Calu3 (cell line): ENCODE results near the gene FXN. TPM values are rescaled to one million over a fixed set of nuclear protein-coding genes. Genes with fewer than 3 reads are reported as not detected.

ENCODE experiments used
- BruUV-seq: library from RNA; stranded (reverse); fragments of 400-500 nt; replicated peaks from 2 replicates; lab custom pipeline; 2021; lab: Mats Ljungman, UMichigan
- CTCF ChIA-PET: fragments of 300-600 bp; sonication (Branson Sonifier 250); formaldehyde crosslinking; loops from one replicate; lab custom pipeline; 2022; ENCODE audit warnings: antibody characterized with exemption; lab: Charles Lee
- DNase-seq: peaks from one replicate; pipeline ENCODE4 v3.0.0; 2022
- H3K27ac Mint-ChIP-seq: one replicate; pipeline ENCODE4 v1.8.0; 2022; ENCODE audit warnings: mixed read lengths; ENCODE audit not compliant: unreplicated experiment
- H3K27me3 Mint-ChIP-seq: one replicate; pipeline ENCODE4 v1.8.0; 2022; ENCODE audit warnings: mixed read lengths; ENCODE audit not compliant: unreplicated experiment
- H3K36me3 Mint-ChIP-seq: one replicate; pipeline ENCODE4 v1.8.0; 2022; ENCODE audit warnings: mild to moderate bottlenecking, moderate library complexity, mixed read lengths; ENCODE audit not compliant: insufficient read depth, unreplicated experiment
- H3K4me1 Mint-ChIP-seq: one replicate; pipeline ENCODE4 v1.8.0; 2022; ENCODE audit warnings: mild to moderate bottlenecking, low read depth, mixed read lengths; ENCODE audit not compliant: unreplicated experiment
- H3K4me3 Mint-ChIP-seq: one replicate; pipeline ENCODE4 v1.8.0; 2022; ENCODE audit warnings: mild to moderate bottlenecking, low read depth, moderate library complexity, mixed read lengths; ENCODE audit not compliant: unreplicated experiment
- H3K9me3 Mint-ChIP-seq: one replicate; pipeline ENCODE4 v1.8.0; 2022; ENCODE audit warnings: low read depth, mixed read lengths; ENCODE audit not compliant: unreplicated experiment
- CTCF ChIP-seq: fragments of 200-600 bp; IDR thresholded peaks from one replicate; pipeline ENCODE4 v1.8.0; 2022; ENCODE audit warnings: antibody characterized with exemption; ENCODE audit not compliant: unreplicated experiment
- intact Hi-C: fragments of 100-400 bp; cut with micrococcal nuclease; formaldehyde crosslinking; loops from one replicate; pipeline ENCODE4 v1.10.0; 2022; ENCODE audit not compliant: unreplicated experiment
- total RNA-seq: library from RNA; stranded (reverse); gene quantifications from 2 replicates; pipeline ENCODE4 v1.2.3, GENCODE V29; 2022

Gene FXN
- total RNA-seq, 1 experiment from 2014 or later = 12.9 TPM

- no peak for DNase-seq
- TF ChIP-seq CTCF = no peak
- CTCF ChIA-PET = no interaction called here
- Mint-ChIP-seq H3K4me1 (no peaks in the 10 kb centered on the region), H3K27ac (no peak overlapping the region), H3K36me3 (no peaks in the 10 kb centered on the region), H3K4me3 (no peak overlapping the region), H3K9me3 (no peaks in the 10 kb centered on the region), H3K27me3 (no peaks in the 10 kb centered on the region)
- intact Hi-C loops = loop anchor here (10.0 kb wide), 1 partner anchor 312 kb away; no protein-coding TSS in a partner anchor
- BruUV-seq = no TSS peak
Measured at GRCh38 chr9:68996462-68996861, 39.1 kb upstream of the FXN start.

DNA sequence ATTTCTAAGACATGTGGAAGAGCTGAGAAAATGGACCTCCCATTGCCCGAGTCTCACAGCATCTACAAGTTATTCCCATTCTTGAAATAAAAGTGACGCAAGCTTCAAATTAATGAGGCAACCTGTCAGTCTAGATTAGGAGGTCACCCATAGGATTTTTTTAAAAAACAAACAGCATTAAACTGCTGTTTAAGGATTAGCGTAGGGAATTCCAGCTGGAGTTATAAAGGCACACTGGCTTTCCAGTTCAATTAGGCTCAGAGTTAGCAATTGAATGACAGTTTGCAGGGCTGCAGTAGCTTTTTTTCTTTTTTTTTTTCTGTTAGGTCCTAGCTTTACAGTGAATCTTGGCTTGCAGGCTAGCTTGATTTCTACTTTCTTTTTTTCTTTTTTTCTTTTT, 37.9 kb upstream of the FXN start:
- Mint-ChIP-seq H3K9me3 (no peaks in the 10 kb centered on the region), H3K36me3 (no peaks in the 10 kb centered on the region), H3K4me3 (no peak overlapping the region), H3K27me3 (no peaks in the 10 kb centered on the region), H3K27ac (no peak overlapping the region), H3K4me1 (no peaks in the 10 kb centered on the region)
- no peak for DNase-seq
- TF ChIP-seq CTCF = no peak
- intact Hi-C loops = loop anchor here (10.0 kb wide), 1 partner anchor 313 kb away; no protein-coding TSS in a partner anchor
- BruUV-seq = no TSS peak
- CTCF ChIA-PET = no interaction called here

- no peak overlapping the region for H3K4me3 Mint-ChIP-seq
- BruUV-seq = no TSS peak
- H3K4me1 Mint-ChIP-seq = no peaks in the 10 kb centered on the region
- CTCF ChIA-PET = no interaction called here
- H3K36me3 Mint-ChIP-seq = no peaks in the 10 kb centered on the region
- peak overlapping the region; percentile 12 for H3K27ac Mint-ChIP-seq
- no peaks in the 10 kb centered on the region for H3K9me3 Mint-ChIP-seq
- intact Hi-C loops = loop anchor here (10.0 kb wide), 1 partner anchor 314 kb away; no protein-coding TSS in a partner anchor
- DNase-seq = no peak
- H3K27me3 Mint-ChIP-seq = no peaks in the 10 kb centered on the region
- no peak for TF ChIP-seq CTCF
Measured at GRCh38 chr9:68998385-68998784, 37.2 kb upstream of the FXN start.

- TF ChIP-seq CTCF = no peak
- DNase-seq = no peak
- Mint-ChIP-seq H3K4me1 (no peaks in the 10 kb centered on the region), H3K4me3 (no peak overlapping the region), H3K36me3 (no peaks in the 10 kb centered on the region), H3K27ac (no peak overlapping the region), H3K9me3 (no peaks in the 10 kb centered on the region), H3K27me3 (no peaks in the 10 kb centered on the region)
- BruUV-seq = no TSS peak
- intact Hi-C loops = loop anchor here (1.0 to 10.0 kb wide), 2 partner anchors 314 to 415 kb away; no protein-coding TSS in a partner anchor
- CTCF ChIA-PET = interaction anchor here (1.1 kb wide), 2 partner anchors 34 to 219 kb away, joined by 3 to 8 read pairs; a partner anchor contains a TSS
Measured at GRCh38 chr9:68998812-68999211, 36.7 kb upstream of the FXN start.
